Gastrocnemius medialis (tissue), 4 donors: ENCODE measurements around the gene TGFBR2.

Experiments
- POLR2A ChIP-seq, 2 donors: fragments of 450-650 bp; IDR thresholded peaks; one replicate each; pipeline ENCODE4 v1.6.1; 2017; ENCODE audit warnings: antibody characterized with exemption in 2 of 2, mild to moderate bottlenecking in 2 of 2, moderate library complexity in 2 of 2
- TF ChIP-seq, protein P1 (sequence below), 5 experiments: fragments of 450-650 bp in 3 of 5; fragments of 200-600 bp in 2 of 5; sonication (generic) in 2 of 5; IDR thresholded peaks in 4 of 5; conservative IDR thresholded peaks in 1 of 5; 1 replicate in 4 of 5; 2 replicates in 1 of 5; pipeline ENCODE4 v1.5.1; 2016 to 2019; ENCODE audit warnings: antibody characterized with exemption in 5 of 5, mild to moderate bottlenecking in 3 of 5, moderate library complexity in 3 of 5

- TF ChIP-seq, protein P1, sequence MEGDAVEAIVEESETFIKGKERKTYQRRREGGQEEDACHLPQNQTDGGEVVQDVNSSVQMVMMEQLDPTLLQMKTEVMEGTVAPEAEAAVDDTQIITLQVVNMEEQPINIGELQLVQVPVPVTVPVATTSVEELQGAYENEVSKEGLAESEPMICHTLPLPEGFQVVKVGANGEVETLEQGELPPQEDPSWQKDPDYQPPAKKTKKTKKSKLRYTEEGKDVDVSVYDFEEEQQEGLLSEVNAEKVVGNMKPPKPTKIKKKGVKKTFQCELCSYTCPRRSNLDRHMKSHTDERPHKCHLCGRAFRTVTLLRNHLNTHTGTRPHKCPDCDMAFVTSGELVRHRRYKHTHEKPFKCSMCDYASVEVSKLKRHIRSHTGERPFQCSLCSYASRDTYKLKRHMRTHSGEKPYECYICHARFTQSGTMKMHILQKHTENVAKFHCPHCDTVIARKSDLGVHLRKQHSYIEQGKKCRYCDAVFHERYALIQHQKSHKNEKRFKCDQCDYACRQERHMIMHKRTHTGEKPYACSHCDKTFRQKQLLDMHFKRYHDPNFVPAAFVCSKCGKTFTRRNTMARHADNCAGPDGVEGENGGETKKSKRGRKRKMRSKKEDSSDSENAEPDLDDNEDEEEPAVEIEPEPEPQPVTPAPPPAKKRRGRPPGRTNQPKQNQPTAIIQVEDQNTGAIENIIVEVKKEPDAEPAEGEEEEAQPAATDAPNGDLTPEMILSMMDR (IDR thresholded peaks at IDR 0.05 in 4 of 5, conservative IDR thresholded peaks at IDR 0.05 in 1 of 5), result no peak
- TF ChIP-seq POLR2A (IDR thresholded peaks at IDR 0.05), result no peak
These were observed 4.4 kb downstream of the TGFBR2 start for GRCh38 chr3:30610702-30611368.
